DND-41 (cell line): Measurements from ENCODE around the gene SOX13.

Experiments used
- ATAC-seq: fragments of 200-7000 bp; cut with Tn5 transposase; 3 replicates; pipeline ENCODE4 v1.9.1; 2021; ENCODE audit warnings: low read depth; ENCODE audit not compliant: insufficient read depth
- DNase-seq: peaks from one replicate; pipeline ENCODE4 v3.0.0-alpha.2; 2020
- H2AFZ ChIP-seq: 2 replicates; pipeline ENCODE4 v1.6.0; 2012; ENCODE audit warnings: low read depth, low read length
- H3K27ac ChIP-seq: 2 replicates; pipeline ENCODE4 v1.5.1; 2012; ENCODE audit warnings: low read length, inconsistent platforms
- H3K27me3 ChIP-seq: fragments of 200-600 bp; sonication (generic); 2 replicates; pipeline ENCODE4 v1.6.0; 2012; ENCODE audit warnings: low read length, mild to moderate bottlenecking, inconsistent platforms; ENCODE audit not compliant: insufficient read depth, poor library complexity
- H3K36me3 ChIP-seq: 2 replicates; pipeline ENCODE4 v1.5.1; 2012; ENCODE audit warnings: low read length, inconsistent platforms; ENCODE audit not compliant: insufficient read depth
- H3K4me1 ChIP-seq: 2 replicates; pipeline ENCODE4 v1.5.1; 2012; ENCODE audit warnings: mild to moderate bottlenecking, low read length; ENCODE audit not compliant: insufficient read depth
- H3K4me2 ChIP-seq: 2 replicates; pipeline ENCODE4 v1.6.0; 2012; ENCODE audit warnings: mild to moderate bottlenecking, moderate library complexity, low read length, inconsistent platforms; ENCODE audit not compliant: insufficient read depth
- H3K4me3 ChIP-seq, 2 experiments: fragments of 200-600 bp in 1 of 2; shearing (Covaris generic) in 1 of 2; 2 replicates each; pipeline ENCODE4 v1.5.1; 2012 to 2016; ENCODE audit warnings: inconsistent platforms in 2 of 2, low read length in 2 of 2, mild to moderate bottlenecking in 2 of 2, low read depth in 1 of 2, moderate library complexity in 1 of 2
- H3K79me2 ChIP-seq: 2 replicates; pipeline ENCODE4 v1.6.0; 2012; ENCODE audit warnings: low read length, inconsistent platforms; ENCODE audit not compliant: insufficient read depth
- H3K9ac ChIP-seq: 2 replicates; pipeline ENCODE4 v1.6.0; 2012; ENCODE audit warnings: low read depth, mild to moderate bottlenecking, inconsistent platforms, low read length, moderate library complexity
- H3K9me3 ChIP-seq: 2 replicates; pipeline ENCODE4 v1.5.1; 2012; ENCODE audit warnings: low read length, moderate library complexity, mild to moderate bottlenecking, inconsistent platforms; ENCODE audit not compliant: insufficient read depth, severe bottlenecking
- H4K20me1 ChIP-seq: 2 replicates; pipeline ENCODE4 v1.6.0; 2012; ENCODE audit warnings: low read length; ENCODE audit not compliant: insufficient read depth
- CTCF ChIP-seq: IDR thresholded peaks from 2 replicates; pipeline ENCODE4 v1.5.1; 2012; ENCODE audit warnings: borderline replicate concordance, low read length, moderate library complexity, mild to moderate bottlenecking; ENCODE audit not compliant: poor library complexity, severe bottlenecking; ENCODE audit errors: extremely low read depth
- EZH2 ChIP-seq: IDR thresholded peaks from 3 replicates; pipeline ENCODE4 v1.6.1; 2012; ENCODE audit warnings: borderline replicate concordance, low read depth, mild to moderate bottlenecking, moderate library complexity, low read length, inconsistent platforms; ENCODE audit not compliant: severe bottlenecking

SOX13 gene

GRCh38 chr1:204093421-204093717 lies 20.5 kb downstream of the SOX13 start:
- ATAC-seq = no peak
- Histone ChIP-seq H3K4me2 (no peak overlapping the region), H3K27ac (no peak overlapping the region), H4K20me1 (no peaks in the 10 kb centered on the region), H3K9me3 (no peaks in the 10 kb centered on the region), H3K27me3 (no peaks in the 10 kb centered on the region), H3K4me3 (no peak overlapping the region), H3K9ac (no peak overlapping the region), H2AFZ (no peak overlapping the region), H3K79me2 (no peaks in the 10 kb centered on the region), H3K36me3 (no peaks in the 10 kb centered on the region), H3K4me1 (no peaks in the 10 kb centered on the region)
- no peak for TF ChIP-seq CTCF
- TF ChIP-seq EZH2 = no peak
- DNase-seq = no peak

GRCh38 chr1:204093781-204094180 lies 20.9 kb downstream of the SOX13 start:
- H3K36me3 ChIP-seq = no peaks in the 10 kb centered on the region
- no peak for TF ChIP-seq CTCF
- no peak for TF ChIP-seq EZH2
- no peak overlapping the region for H3K9ac ChIP-seq
- DNase-seq = no peak
- no peaks in the 10 kb centered on the region for H3K27me3 ChIP-seq
- no peak for ATAC-seq
- no peak overlapping the region for H2AFZ ChIP-seq
- no peaks in the 10 kb centered on the region for H3K79me2 ChIP-seq
- no peak overlapping the region for H3K4me3 ChIP-seq
- H3K4me2 ChIP-seq = no peak overlapping the region
- H3K27ac ChIP-seq = no peak overlapping the region
- H4K20me1 ChIP-seq = no peaks in the 10 kb centered on the region
- H3K9me3 ChIP-seq = no peaks in the 10 kb centered on the region
- no peaks in the 10 kb centered on the region for H3K4me1 ChIP-seq

GRCh38 chr1:204094313-204094729 lies 21.4 kb downstream of the SOX13 start:
- H3K4me2 ChIP-seq = no peak overlapping the region
- ATAC-seq (no peak), DNase-seq (no peak)
- H4K20me1 ChIP-seq = no peaks in the 10 kb centered on the region
- H2AFZ ChIP-seq = no peak overlapping the region
- H3K27me3 ChIP-seq = no peaks in the 10 kb centered on the region
- TF ChIP-seq CTCF = no peak
- no peak for TF ChIP-seq EZH2
- H3K36me3 ChIP-seq = no peaks in the 10 kb centered on the region
- H3K4me1 ChIP-seq = no peaks in the 10 kb centered on the region
- H3K9ac ChIP-seq = no peak overlapping the region
- no peak overlapping the region for H3K27ac ChIP-seq
- H3K4me3 ChIP-seq = no peak overlapping the region
- no peaks in the 10 kb centered on the region for H3K9me3 ChIP-seq
- H3K79me2 ChIP-seq = no peaks in the 10 kb centered on the region

GRCh38 chr1:204094856-204095634 lies 22.1 kb downstream of the SOX13 start:
- H3K36me3 ChIP-seq = no peaks in the 10 kb centered on the region
- no peak overlapping the region for H3K27ac ChIP-seq
- no peak overlapping the region for H3K4me3 ChIP-seq
- no peaks in the 10 kb centered on the region for H3K27me3 ChIP-seq
- TF ChIP-seq EZH2 (no peak), CTCF (no peak)
- no peak for ATAC-seq
- H3K9me3 ChIP-seq = no peaks in the 10 kb centered on the region
- no peak overlapping the region for H3K4me2 ChIP-seq
- DNase-seq = no peak
- H3K4me1 ChIP-seq = no peaks in the 10 kb centered on the region
- H4K20me1 ChIP-seq = no peaks in the 10 kb centered on the region
- no peak overlapping the region for H2AFZ ChIP-seq
- H3K9ac ChIP-seq = no peak overlapping the region
- no peaks in the 10 kb centered on the region for H3K79me2 ChIP-seq
